T-helper 1 cell (primary cell): ENCODE data around the gene DUT.

Experiments
- DNase-seq, 5 donors: peaks; one replicate each; pipeline ENCODE4 v3.0.0-alpha.2; 2012 to 2020

The DUT gene

GRCh38 chr15:48371961-48372360, 40.7 kb downstream of the DUT start:
- no peak for DNase-seq

GRCh38 chr15:48373821-48374451, 42.7 kb downstream of the DUT start:
- DNase-seq: no peak

- DNase-seq: no peak
Observed at GRCh38 chr15:48374472-48374871, 43.2 kb downstream of the DUT start.

GRCh38 chr15:48375767-48376166, 44.5 kb downstream of the DUT start:
- no peak for DNase-seq

GRCh38 chr15:48380198-48380597, 49.0 kb downstream of the DUT start:
- no peak for DNase-seq

- DNase-seq: no peak
Observed at GRCh38 chr15:48381861-48382260, 50.6 kb downstream of the DUT start.

- no peak for DNase-seq
Observed at GRCh38 chr15:48383031-48383430, 51.8 kb downstream of the DUT start.

- DNase-seq: no peak
Observed at GRCh38 chr15:48384616-48385015, 53.4 kb downstream of the DUT start.

- no peak for DNase-seq
Observed at GRCh38 chr15:48385031-48385830, 54.0 kb downstream of the DUT start.

GRCh38 chr15:48388016-48388851, 57.0 kb downstream of the DUT start:
- no peak for DNase-seq

GRCh38 chr15:48388910-48389309, 57.7 kb downstream of the DUT start:
- no peak for DNase-seq

- no peak for DNase-seq
Observed at GRCh38 chr15:48389691-48390143, 58.5 kb downstream of the DUT start.

- no peak for DNase-seq
Observed at GRCh38 chr15:48391950-48392349, 60.7 kb downstream of the DUT start.

- no peak for DNase-seq
Observed at GRCh38 chr15:48392356-48392755, 61.1 kb downstream of the DUT start.
